LNCaP clone FGC (cell line): ENCODE data around the gene ZNF227.
"Not testable (repeated sequence)": the region's sequence is repeated elsewhere in the genome, so short reads cannot be mapped to it uniquely, and the experiment has no call there.

Experiments used
- DNase-seq: peaks from one replicate; pipeline ENCODE4 v3.0.0-alpha.2; 2011; ENCODE audit warnings: low read depth
- H3K4me3 ChIP-seq: 2 replicates; pipeline ENCODE4 v1.5.1; 2011; ENCODE audit warnings: mild to moderate bottlenecking, low read depth, low read length, control low read depth
- TF ChIP-seq, protein P1 (sequence below): IDR thresholded peaks from 2 replicates; pipeline ENCODE4 v1.5.1; 2012; ENCODE audit warnings: mild to moderate bottlenecking; ENCODE audit not compliant: control insufficient read depth, insufficient read depth; ENCODE audit errors: extremely low read depth

Gene ZNF227

DNA sequence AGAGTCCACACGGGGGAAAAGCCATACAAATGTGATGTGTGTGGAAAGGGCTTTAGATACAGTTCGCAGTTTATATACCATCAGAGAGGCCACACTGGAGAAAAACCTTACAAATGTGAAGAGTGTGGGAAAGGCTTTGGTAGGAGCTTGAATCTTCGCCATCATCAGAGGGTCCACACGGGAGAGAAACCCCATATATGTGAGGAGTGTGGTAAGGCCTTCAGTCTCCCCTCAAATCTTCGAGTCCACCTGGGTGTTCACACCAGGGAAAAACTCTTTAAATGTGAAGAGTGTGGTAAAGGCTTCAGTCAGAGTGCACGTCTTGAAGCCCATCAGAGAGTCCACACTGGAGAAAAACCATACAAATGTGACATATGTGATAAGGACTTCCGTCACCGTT, 24.1 kb downstream of the ZNF227 start:
- DNase-seq: no peak
- TF ChIP-seq, protein P1, sequence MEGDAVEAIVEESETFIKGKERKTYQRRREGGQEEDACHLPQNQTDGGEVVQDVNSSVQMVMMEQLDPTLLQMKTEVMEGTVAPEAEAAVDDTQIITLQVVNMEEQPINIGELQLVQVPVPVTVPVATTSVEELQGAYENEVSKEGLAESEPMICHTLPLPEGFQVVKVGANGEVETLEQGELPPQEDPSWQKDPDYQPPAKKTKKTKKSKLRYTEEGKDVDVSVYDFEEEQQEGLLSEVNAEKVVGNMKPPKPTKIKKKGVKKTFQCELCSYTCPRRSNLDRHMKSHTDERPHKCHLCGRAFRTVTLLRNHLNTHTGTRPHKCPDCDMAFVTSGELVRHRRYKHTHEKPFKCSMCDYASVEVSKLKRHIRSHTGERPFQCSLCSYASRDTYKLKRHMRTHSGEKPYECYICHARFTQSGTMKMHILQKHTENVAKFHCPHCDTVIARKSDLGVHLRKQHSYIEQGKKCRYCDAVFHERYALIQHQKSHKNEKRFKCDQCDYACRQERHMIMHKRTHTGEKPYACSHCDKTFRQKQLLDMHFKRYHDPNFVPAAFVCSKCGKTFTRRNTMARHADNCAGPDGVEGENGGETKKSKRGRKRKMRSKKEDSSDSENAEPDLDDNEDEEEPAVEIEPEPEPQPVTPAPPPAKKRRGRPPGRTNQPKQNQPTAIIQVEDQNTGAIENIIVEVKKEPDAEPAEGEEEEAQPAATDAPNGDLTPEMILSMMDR: no peak

DNA sequence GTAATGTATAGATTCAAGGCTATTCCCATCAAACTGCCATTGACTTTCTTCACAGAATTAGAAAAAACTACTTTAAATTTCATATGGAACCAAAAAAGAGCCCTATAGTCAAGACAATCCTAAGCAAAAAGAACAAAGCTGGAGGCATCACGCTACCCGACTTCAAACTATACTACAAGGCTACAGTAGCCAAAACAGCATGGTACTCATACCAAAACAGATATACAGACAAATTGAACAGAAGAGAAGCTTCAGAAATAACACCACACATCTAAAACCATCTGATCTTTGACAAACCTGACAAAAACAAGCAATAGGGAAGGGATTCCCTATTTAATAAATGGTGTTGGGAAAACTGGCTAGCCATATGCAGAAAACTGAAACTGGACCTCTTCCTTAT, 40.0 kb downstream of the ZNF227 start:
- DNase-seq: not testable (repeated sequence)

More for the DNA sequence above, 24.1 kb downstream of the ZNF227 start:
- no peak overlapping the region for H3K4me3 ChIP-seq

DNA sequence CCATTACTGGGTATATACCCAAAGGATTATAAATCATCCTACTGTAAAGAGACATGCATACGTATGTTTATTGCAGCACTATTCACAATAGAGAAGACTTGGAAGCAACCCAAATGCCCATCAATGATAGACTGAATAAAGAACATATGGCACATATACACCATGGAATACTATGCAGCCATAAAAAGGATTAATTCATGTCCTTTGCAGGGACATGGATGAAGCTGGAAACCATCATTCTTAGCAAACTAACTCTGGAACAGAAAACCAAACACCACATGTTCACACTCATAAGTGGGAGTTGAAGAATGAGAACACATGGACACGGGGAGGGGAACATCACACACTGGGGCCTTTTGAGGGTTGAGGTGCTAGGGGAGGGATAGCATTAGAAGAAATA, 41.1 kb downstream of the ZNF227 start:
- H3K4me3 ChIP-seq, DNase-seq: not testable (repeated sequence)

More for the DNA sequence above, 40.0 kb downstream of the ZNF227 start:
- H3K4me3 ChIP-seq: not testable (repeated sequence)

- no peak overlapping the region for H3K4me3 ChIP-seq
- peak; percentile 31 for DNase-seq
Observed at GRCh38 chr19:44254496-44254895, 42.2 kb downstream of the ZNF227 start.

GRCh38 chr19:44255705-44256411, 43.5 kb downstream of the ZNF227 start:
- H3K4me3 ChIP-seq: no peak overlapping the region
- TF ChIP-seq, protein P1: no peak
- no peak for DNase-seq

More at GRCh38 chr19:44254496-44254895, 42.2 kb downstream of the ZNF227 start:
- TF ChIP-seq, protein P1: no peak

GRCh38 chr19:44258136-44258535, 45.8 kb downstream of the ZNF227 start:
- H3K4me3 ChIP-seq: no peak overlapping the region
- TF ChIP-seq, protein P1: no peak
- DNase-seq: no peak

DNA sequence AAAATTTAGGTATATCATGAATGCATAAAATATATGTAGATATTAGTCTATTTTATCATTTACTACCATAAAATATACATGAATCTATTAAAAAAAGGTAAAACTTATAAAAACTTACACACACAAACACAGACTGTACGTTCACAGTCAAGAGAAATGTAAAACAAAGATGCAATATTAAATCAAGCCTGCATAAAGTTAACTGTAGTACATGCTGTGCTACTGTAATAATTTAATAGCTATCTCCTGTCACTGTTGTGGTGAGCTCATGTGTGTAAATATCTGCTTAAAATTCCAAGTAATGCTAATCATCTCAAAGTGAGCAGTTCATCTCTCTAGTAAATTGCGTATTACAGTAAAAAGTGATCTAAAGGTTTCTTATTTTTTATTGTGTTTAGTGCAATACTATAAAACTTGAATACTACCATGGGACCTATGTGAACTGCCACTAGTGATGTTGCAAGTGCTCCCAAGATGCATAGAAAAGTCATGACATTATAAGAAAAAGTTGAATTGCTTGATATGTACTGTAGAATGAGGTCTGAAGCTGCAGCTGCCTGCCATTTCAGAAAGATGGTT, 46.6 kb downstream of the ZNF227 start:
- DNase-seq: peak; percentile 6
- TF ChIP-seq, protein P1: no peak
- H3K4me3 ChIP-seq: peak overlapping the region; percentile 61

DNA sequence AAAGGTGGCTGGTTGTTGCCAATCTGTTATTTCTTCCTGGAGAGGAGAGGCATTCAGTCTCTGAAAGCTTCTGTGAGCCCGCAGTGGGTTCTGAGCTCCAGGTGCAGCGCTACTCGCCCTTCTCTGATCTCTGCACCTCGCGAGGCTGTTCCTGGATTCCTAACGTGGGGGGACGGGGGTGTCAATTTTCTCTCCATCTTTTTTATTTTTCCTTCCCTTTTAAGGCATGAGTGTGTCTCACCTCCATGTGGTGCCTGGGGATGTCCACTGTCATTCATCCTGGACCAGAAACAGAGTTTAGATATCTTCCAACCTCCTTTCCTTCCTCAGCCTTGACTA, 48.0 kb downstream of the ZNF227 start:
- no peak for DNase-seq
- TF ChIP-seq, protein P1: no peak
- peak overlapping the region; percentile 61 for H3K4me3 ChIP-seq
